NCI-H1048 (cell line): Measurements from ENCODE around the gene EMC7.

ENCODE experiments used
- DNase-seq: peaks from one replicate; lab custom pipeline; 2025; lab: John Stamatoyannopoulos, UW

Gene EMC7

GRCh38 chr15:34038023-34038870 is 63.4 kb downstream of the EMC7 start:
- no peak for DNase-seq
